SKM-1 treated with dmso at 0.1 percent for 144 hours (cell line): ENCODE measurements around the gene PRKCQ.

Experiments
- DNase-seq: peaks from one replicate; lab custom pipeline; 2025; ENCODE audit not compliant: unreplicated experiment; lab: John Stamatoyannopoulos, UW

PRKCQ gene

DNA sequence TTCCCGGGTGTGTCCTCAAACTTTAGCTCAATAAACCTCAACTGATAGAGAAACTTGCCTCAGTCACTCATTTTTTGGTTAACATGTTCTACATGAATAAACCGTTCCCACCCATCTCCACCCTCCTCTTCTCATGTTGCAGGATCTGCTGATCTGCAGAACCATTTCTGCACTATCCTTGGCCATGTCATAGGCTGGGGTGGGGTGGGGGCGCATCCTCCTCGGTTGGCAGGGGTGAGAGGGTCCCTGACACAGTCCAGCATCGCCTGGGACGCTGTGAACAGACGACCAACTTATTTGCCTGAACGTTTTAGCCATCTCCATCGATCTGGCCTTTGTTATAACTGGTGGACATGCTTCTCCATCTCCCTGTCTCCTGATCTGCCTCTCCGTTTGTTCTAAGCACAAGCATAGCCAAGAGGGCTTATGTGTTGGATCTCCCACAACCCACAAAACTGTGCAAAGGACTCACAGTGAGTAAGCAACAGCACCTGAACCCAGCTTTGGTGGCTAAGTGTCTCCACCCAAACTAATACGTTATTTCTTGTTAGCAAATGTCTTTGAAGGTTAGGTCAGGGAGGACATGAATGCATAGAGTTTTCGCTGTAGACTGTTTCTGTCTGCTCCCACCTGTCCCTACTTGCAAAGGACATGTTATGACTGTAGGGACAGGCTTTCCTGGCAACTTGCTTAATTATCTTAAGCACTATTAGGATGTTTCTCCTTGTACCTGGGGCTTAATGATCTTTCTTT, 51.7 kb downstream of the PRKCQ start:
- DNase-seq = no peak

DNA sequence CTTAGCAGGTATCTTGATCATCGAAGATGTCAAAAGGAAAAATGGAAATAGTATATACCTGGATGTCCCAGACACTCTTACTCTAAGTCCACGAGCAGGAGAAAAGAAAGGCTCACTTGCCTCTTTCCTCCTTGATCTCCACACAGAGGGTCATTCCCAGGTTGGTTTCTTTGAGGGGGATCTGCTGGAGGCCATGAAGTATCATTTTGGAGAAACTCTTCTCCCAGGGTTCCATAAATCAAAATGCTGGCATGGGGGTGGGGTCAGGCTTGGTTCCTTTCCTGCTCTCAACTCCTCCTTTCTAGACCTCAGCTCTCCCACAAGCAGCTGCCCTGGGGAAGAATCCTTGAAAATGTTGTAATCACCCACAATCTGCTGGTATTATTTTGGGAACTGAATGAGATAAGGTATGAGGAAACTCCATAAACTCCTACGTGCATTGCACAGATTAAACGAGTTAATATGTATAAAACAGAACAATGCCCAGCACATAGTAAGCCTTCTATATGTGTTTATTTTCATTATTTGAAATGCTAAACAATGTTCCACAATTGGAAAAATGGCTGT, 54.4 kb downstream of the PRKCQ start:
- DNase-seq = no peak

DNA sequence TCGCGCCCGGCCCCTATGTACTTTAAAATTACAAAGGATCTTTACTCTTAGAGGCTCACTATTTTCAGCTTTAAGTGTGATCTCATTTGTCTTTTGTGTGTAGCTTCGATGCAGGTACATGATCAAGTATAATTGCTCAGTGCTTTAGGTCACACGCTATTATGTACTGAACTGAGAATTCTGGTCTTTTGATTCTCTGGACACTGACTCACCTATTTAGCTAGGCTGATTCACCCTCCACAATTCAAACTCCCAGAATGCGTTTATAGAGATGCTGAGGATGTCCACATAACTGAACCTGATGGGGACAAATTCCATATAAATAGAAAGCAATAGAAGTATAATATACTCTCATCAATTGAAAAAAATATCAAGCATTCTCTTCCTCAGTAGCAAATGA, 57.8 kb downstream of the PRKCQ start:
- DNase-seq = no peak

DNA sequence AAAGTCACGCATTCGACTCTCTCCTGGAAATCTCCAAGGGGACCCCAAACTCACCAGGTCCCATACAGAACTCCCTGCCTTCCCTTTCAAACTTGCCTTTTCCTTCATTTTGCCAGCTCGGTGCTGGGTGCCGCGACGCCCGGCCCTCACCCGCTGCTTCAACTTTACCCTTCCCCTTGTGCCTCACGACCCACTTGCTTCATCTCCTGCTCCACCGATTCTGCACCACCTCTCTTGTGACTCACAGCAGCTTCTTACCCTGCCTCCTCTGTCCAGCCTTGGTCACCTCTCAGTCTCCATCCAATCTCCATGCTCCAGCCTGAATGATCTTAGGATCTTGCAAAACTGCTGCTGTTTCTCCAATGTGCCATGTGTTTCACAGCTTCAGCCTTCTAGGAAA, 59.9 kb downstream of the PRKCQ start:
- no peak for DNase-seq

DNA sequence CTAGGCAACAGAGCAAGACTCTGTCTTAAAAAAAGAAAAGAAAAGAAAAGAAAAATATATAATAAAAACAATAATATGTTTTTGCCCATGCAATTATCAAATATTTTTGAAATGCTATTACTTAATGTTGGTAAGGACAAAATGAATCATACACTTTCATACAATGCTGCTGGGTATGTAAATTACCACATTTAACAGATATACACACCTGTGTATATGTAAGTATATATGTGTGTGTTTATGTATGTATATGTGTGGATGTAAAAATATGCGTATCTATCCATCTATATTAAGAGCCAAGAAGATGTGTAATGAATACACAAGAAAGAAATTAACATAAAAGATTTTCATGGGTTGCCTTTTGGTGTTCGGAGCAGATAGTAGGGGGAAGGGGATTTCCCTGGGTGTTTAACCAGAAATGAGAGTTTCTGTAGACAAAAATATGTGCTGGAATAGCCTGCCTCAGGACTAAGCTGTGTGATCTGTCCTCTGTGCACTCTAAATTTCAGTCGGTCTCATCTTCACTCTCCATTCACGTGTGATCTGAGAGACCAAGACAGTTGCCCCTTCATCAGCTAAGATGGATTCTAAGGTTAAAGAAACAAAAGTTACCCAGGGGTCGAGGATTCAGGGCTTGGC, 61.2 kb downstream of the PRKCQ start:
- DNase-seq = no peak

DNA sequence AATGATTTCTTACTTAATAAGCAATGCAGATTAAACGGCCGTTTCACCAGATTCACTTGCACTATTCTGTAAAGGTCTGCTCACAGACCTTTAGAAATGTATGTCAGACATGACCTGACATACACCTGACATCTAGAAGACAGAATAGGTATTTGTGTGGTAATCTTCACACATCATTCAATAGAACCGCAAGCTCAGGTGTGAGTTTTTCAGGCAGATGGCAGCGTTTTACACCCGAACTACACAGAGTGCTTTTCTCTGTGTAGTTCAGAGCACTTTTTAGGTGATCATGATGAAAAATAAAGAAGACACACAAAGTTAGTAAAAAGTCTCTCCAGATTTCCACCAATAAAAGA, 63.2 kb downstream of the PRKCQ start:
- DNase-seq = no peak

DNA sequence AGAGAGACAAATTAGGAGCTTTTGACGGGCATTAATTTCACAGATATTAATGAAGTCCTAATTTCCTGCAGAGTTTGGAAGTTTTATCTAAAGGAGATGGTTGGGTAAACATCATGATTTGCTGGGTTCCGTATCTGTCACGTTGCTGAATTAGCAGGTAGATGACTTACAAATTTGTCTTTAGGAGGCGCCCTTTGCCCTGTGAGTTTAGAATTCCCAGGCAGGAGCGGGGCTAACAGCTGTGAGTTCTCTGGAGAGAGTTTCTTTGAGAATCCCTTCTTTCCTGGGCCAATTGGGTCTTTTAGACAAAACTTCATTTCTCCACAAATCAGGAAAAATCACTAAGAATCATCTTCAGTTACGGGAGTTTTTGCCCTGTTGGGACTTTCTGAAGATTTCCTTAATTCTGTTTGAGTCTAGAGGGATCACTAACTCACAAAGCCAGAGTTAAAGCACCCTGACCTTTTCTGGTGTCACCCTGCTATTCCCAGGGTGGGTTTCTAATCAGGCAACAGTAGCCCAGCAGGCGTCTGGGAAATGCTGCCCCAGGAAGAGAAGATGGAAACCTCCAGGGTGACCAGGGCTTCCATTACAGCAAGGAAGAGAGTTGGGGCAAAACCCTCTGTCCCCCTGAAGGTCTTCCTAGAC, 63.7 kb downstream of the PRKCQ start:
- no peak for DNase-seq

DNA sequence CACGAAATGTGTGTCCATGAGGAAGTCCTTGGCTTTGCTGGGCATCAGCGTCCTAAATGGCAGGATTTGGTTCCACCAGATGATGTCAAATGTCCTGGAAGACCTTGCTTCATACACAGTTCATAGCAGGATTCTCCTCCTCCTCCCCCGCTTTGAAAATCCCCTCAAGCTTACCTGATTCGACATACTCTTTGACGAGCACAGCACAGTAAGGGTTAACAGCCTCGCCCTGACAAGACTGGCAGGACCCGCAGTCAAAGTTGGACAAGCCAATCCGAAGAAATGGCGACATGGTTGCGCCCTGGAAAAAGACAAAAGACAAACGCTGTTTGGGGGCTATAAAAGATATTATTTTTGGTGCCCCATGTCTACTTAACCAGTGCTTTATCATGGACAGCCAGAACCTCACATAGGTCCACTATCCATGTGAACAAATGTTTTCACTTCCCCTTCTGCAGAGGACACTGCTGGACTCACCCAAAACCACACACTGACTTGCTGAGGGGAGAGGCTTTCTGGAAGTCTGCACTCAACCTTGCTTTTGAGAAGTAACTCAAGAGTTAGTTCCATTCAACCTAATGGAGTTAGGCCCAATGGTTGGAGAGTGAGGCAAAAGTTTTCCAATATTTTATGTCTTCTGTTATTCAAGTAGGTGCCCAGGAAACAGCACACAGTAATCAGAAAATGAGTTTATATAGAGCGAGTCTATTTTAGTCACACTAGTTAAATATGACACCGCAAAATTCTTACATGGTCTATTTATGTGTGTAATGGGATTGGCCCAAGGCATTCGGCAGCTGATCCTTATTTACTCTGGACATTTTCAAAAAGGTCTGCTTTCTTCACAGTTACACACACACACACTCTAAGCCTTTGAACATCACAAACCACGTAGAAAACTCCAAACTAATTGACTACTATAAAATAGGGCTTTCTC, 65.0 kb downstream of the PRKCQ start:
- DNase-seq = no peak

DNA sequence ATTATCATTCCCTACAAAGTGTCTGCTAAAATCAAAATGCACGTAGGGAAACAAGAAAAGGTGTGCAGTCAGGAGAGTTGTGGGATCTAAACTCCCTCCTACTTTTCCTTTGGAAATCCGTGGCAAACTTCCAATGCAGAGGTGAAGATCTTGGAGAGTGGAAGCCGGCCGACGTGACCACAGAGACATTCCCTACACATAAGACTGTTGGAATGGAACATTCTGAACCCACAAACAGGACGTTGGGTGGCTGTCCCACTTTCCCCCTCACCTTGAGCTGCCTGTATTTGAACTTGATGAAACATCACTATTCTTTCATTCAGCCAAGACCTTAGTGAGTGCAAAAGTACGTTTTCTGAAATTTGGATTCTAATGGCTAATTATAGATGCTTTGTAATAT, 65.9 kb downstream of the PRKCQ start:
- DNase-seq = no peak

DNA sequence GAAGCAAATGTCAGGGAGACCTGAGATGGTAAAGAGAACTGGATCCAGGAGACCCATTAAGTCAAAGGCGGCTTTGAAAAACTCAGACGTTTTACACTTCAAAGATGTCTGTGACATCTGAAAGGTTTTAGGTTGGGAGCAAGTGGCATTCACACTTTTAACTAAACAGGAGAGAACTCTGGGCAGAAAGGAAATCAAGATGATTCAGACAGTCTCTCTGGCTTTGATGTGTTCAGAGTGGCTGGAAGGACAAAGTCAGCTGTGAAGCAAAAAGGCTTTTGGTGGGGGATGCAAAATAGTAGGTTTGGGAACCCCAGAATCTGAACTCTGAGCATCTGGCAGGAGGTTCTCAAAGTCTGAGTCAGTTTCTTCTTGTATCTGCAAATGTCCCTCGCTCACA, 66.6 kb downstream of the PRKCQ start:
- no peak for DNase-seq

DNA sequence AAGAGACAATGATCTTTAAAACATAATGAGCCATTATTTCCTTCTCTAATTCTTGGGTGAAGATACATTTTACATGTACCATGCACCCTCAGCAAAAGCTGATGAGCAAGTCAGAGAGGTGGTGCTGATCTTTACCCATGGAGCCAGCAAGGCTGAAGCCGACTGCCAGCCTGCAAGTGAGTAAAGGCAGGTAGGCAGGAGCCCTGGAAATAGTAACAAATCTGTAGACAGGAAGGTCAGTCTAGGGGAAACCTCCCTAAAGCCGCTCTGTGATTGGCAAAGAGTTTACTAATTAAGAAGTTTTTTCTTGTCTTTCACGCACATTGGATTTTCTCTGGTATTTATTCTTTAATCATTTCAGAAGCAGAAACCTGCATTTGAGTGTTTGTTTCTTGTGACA, 67.9 kb downstream of the PRKCQ start:
- DNase-seq = no peak

DNA sequence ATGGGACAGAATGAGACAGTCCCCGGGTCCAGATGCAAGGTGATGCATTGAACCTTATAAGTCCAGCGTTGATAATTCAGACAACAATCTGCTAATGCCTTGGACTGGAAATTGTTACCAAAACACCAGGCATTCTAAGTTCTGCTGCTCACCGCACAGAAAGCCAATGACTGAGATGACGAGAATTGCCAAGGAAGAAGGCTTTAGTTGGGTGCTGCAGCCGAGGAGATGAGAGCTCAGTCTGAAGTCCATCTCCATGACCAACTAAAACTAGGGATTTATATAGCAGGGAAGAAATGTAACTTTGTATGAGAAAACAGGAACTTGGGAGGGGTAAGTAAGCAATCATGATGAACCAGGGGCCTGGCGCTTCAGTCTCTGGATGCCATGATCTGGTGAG, 68.7 kb downstream of the PRKCQ start:
- DNase-seq = no peak

DNA sequence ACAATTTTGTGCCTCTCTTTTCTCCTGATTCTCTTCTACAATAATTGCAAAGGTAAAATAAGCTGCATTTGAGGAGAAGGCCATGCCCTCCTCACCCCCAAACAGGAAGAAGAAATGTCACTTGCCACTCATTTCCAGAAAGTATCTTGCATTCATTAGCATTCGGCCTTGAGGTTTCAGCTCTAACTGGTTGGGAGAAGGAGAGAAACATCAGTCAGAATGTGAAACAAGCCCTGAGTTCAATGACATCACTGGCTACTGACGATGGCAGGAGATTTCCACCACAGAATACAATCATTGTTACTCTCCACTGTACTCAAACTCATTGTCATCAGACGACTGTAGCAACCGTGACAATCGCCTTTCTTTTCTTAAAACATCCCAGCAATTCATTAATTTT, 72.8 kb downstream of the PRKCQ start:
- no peak for DNase-seq

DNA sequence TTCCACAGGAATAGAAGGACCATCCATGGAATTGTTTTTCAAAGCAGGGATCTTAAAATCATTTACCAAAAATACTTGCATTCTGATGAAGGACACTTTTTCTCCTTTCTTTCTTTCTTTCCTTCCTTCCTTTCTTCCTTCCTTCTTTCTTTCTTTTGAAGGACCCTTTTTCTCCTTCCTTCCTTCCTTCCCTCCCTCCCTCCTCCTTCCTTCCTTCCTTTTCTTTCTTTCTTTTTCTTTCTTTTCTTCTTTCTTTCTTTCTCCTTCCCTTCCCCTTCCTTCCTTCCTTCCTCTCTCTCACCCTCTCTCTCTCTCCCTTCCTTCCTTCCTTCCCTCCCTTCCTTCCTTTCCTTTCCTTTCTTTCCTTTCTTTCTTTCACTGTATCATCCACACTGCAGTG, 74.8 kb downstream of the PRKCQ start:
- DNase-seq = no peak

DNA sequence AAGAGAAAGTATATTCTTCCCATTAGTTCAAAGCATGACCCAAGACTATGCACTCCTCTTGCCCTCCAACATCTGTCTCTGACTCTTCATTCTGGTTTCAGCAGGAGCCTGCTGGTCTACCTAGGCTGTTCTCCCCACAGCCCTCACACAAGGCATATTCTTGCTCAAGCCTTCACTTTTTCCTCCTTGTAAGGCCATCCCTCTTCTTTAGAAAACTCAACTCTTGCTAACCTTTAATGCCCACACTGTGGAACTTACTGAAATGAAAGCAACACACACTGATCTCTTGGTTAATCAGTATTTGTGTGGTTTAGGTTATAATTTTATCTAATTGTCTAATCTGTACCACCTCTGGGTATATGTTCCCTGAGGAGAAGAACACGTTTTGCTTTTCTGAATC, 75.8 kb downstream of the PRKCQ start:
- no peak for DNase-seq

DNA sequence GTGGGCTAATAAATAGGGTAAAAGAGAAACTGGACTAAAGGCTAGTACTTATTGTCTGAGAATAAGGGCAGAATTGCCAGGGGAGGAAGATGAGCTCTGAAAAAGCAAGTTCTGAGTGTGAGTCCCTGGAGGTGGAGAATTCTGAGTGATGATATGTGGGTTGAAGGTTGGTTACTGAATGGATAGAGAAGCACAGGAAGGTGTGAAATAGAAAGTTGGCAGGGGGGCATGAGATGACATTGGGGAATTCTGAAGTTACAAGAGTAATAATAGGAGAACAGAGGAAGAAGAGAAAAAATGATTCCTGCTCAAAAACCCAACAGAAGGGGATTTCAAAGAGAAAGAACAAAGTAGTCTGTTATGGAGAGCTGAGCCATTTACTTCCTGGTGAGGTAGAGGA, 76.9 kb downstream of the PRKCQ start:
- DNase-seq = no peak

DNA sequence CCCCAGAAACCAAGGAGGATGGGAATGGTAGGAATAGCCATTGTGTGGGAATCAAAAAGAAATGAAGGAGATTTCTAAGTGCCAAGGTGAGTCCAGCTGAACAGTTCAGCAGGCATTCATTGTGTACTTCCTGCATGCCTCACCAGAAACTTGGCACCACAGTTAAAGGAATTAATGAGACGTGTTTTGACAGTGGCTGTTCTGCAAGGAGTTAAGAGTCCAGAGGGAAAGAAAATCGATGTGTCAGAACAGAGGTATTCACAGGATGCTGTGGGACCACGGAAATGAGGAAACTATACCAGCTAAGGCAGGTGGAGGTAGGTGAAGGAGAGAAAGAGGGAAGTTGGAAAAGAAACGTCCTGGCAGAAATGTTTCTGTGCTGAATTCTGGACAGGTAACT, 78.1 kb downstream of the PRKCQ start:
- DNase-seq = no peak

DNA sequence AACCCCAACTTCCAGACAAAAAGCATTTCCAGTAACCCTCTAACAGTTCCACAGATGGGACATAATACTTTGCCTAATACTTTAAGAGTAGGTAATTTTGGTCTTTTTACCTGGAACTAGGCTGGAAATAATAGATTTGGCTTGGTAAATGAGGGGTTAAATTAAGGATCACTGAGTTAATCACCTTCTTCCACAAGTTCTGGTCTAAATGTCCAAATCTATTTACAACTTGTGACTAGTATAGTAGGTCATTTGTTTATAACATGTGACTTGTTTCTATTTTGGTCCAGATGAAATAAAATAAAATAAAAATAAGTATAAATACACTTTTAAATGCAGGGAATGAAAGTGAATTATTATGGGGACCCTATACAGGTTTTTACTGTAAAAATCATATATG, 80.1 kb downstream of the PRKCQ start:
- no peak for DNase-seq

DNA sequence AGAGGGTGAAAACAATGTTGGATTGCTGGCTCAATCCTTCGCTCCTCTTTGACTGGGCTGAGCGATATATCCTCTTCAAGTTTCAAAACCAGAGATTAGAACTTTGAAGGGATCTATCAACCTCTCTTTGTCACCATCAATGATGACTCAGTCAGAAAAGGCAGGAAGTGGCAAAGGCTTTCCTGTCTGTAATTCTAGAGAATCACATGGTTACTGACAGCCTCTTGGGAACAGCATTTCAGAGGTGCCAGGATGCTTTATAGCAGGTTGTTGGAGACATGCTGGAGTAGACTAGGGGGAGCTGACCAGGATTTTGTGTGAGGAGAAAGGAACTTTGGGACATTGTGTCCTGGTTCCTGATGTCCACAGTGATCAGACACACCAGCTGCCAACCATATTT, 81.3 kb downstream of the PRKCQ start:
- no peak for DNase-seq

DNA sequence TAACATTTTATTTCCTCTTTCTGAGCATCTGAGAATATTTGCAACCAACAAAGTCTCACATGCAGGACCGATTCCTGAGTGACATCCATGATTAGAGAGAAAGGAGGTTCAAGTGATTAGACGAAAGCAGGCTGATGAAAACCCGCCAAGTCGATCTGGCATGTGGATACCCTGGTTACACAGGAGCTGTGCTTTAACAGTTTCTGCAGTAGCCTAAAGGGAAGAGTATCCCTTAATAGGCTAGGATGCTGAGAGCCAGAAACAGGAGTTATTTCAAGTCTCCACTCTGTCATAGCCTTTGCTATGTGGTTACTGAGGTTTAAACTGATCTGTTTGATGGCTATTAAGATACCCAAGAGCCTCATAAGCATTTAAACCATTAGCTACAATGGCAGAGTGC, 82.5 kb downstream of the PRKCQ start:
- no peak for DNase-seq

DNA sequence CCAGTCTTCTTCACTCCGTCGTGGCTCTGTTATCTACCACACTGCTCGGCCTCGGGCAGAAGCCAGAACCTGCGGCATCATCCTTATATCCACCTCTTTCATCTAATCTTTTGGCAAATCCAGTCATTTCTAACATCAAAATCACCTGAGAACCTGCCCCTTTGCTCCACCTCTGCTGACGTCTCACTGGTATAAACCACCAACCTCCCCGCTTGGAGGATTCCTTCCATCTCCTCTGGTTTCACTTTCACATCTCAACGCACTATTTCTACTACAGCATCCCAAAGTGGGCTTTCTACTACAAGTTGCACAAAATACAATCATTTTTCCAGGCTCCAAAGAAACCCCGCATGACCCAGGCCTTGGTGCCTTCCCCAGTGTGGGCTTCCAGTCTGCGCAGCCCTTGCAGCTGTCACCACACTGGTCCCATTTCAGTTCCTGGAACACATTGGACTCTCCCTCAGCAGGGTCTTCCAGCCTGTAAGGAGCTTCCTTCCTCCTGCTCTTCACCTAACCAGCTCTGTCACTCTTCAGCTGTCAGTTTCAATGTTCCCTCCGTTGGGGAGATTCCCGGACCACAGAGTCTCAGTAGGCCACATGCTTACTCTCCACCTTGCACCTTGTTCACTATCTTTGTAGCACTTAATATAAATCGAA, 85.0 kb downstream of the PRKCQ start:
- no peak for DNase-seq
